Fibroblast of lung (primary cell): ENCODE results near the gene EML2.

Source experiments
- EZH2 ChIP-seq: IDR thresholded peaks from 2 replicates; pipeline ENCODE4 v1.5.1; 2012; ENCODE audit warnings: low read length, control low read depth, mild to moderate bottlenecking; ENCODE audit errors: missing control alignments
- TF ChIP-seq, protein P1 (sequence below), 2 donors: IDR thresholded peaks in 1 of 2; conservative IDR thresholded peaks in 1 of 2; 1 replicate in 1 of 2; 2 replicates in 1 of 2; pipeline ENCODE4 v1.5.1; 2011 to 2012; ENCODE audit warnings: low read length in 2 of 2, control low read depth in 1 of 2, inconsistent platforms in 1 of 2, low read depth in 1 of 2, mild to moderate bottlenecking in 1 of 2

DNA sequence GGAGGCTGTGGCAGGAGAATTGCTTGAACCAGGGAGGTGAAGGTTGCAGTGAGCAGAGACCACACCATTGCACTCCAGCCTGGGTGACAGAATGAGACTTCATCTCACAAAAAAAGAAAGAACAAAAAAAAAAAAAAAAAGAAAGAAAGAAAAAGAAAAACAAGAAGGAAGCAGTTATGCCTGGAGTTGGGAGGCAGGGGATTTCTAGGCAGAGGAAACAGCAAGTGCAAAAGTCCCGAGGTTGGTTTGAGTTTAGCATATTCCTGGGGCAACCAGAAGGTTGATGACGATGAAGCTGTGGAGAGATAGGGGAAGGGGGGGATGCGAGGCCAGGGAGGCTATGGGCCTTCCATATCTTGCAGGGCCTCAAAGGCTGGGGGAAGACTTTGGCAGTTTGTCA, 11.5 kb upstream of the EML2 start:
- TF ChIP-seq, protein P1, sequence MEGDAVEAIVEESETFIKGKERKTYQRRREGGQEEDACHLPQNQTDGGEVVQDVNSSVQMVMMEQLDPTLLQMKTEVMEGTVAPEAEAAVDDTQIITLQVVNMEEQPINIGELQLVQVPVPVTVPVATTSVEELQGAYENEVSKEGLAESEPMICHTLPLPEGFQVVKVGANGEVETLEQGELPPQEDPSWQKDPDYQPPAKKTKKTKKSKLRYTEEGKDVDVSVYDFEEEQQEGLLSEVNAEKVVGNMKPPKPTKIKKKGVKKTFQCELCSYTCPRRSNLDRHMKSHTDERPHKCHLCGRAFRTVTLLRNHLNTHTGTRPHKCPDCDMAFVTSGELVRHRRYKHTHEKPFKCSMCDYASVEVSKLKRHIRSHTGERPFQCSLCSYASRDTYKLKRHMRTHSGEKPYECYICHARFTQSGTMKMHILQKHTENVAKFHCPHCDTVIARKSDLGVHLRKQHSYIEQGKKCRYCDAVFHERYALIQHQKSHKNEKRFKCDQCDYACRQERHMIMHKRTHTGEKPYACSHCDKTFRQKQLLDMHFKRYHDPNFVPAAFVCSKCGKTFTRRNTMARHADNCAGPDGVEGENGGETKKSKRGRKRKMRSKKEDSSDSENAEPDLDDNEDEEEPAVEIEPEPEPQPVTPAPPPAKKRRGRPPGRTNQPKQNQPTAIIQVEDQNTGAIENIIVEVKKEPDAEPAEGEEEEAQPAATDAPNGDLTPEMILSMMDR (conservative IDR thresholded peaks at IDR 0.05 in 1 of 2, IDR thresholded peaks at IDR 0.05 in 1 of 2; ENCODE audit: low read depth in 1 of 2, low read length in 2 of 2) = no peak
- TF ChIP-seq EZH2 = no peak
